Testis (tissue), 3 donors: Measurements from ENCODE around the gene CELA2A. TPM values are rescaled to one million over a fixed set of nuclear protein-coding genes. Genes with fewer than 3 reads are reported as not detected.
"Not testable (repeated sequence)": the region's sequence is repeated elsewhere in the genome, so short reads cannot be mapped to it uniquely, and the experiment has no call there.

Experiments
- DNase-seq: peaks from one replicate; pipeline ENCODE4 v3.0.0-alpha.2; 2019
- H3K27ac ChIP-seq, 2 donors: fragments of 200-600 bp; sonication (generic); one replicate each; pipeline ENCODE4 v1.5.1; 2019
- H3K27me3 ChIP-seq: fragments of 200-600 bp; sonication (generic); one replicate; pipeline ENCODE4 v1.5.1; 2019
- H3K36me3 ChIP-seq: fragments of 200-600 bp; sonication (generic); one replicate; pipeline ENCODE4 v1.5.1; 2017; ENCODE audit warnings: low read depth; ENCODE audit errors: missing control alignments
- H3K4me1 ChIP-seq: fragments of 200-600 bp; sonication (generic); one replicate; pipeline ENCODE4 v1.5.1; 2019
- H3K4me3 ChIP-seq, 2 donors: fragments of 200-600 bp; sonication (generic); one replicate each; pipeline ENCODE4 v1.5.1; 2017 to 2019
- H3K9me3 ChIP-seq: fragments of 200-600 bp; sonication (generic); one replicate; pipeline ENCODE4 v1.5.1; 2017
- CTCF ChIP-seq, 3 experiments: fragments of 450-650 bp in 2 of 3; fragments of 200-600 bp in 1 of 3; sonication (generic) in 1 of 3; IDR thresholded peaks; one replicate each; pipeline ENCODE4 v1.5.1; 2016 to 2019; ENCODE audit warnings: antibody characterized with exemption in 3 of 3, mild to moderate bottlenecking in 2 of 3, moderate library complexity in 1 of 3
- POLR2A ChIP-seq: fragments of 450-650 bp; IDR thresholded peaks from one replicate; pipeline ENCODE4 v1.6.1; 2017; ENCODE audit warnings: antibody characterized with exemption, mild to moderate bottlenecking, moderate library complexity
- WGBS, 2 donors: methylation state at CpG; one replicate each; pipeline ENCODE4 v1.1.5; 2018; 5-methylcytosine and 5-hydroxymethylcytosine counted together
- intact Hi-C: fragments of 100-400 bp; cut with DNase I; formaldehyde crosslinking; loops from one replicate; pipeline ENCODE4 v1.15.1; 2023; ENCODE audit warnings: low total_unique reads
- polyA plus RNA-seq: library from polyadenylated mRNA; stranded (reverse); fragments of 350-450 nt; fragmentation: Illumina TruSeq; extraction: RNeasy Lipid Tissue Mini Kit (QIAGEN cat#74804); gene quantifications from one replicate; pipeline ENCODE4 v1.2.3, GENCODE V29; 2014; ENCODE audit warnings: low read depth, low replicate concordance; ENCODE audit not compliant: insufficient read depth
- total RNA-seq, 2 donors: library from RNA; depleted of rRNA; stranded (reverse); fragments of >200 nt; gene quantifications; one replicate each; pipeline ENCODE4 v1.2.3, GENCODE V29; 2016

The CELA2A gene
- total and polyA plus RNA-seq, 3 donors from 2014 or later = 2.4 to 4.8 (median 3.7) TPM

GRCh38 chr1:15489052-15489736 is 32.7 kb downstream of the CELA2A start:
- TF ChIP-seq POLR2A = no peak
- TF ChIP-seq CTCF (IDR thresholded peaks at IDR 0.05) = no peak
- Histone ChIP-seq H3K36me3 (no peaks in the 10 kb centered on the region), H3K9me3 (no peaks in the 10 kb centered on the region), H3K4me3 (no peak overlapping the region), H3K27ac (no peak overlapping the region), H3K4me1 (no peaks in the 10 kb centered on the region), H3K27me3 (no peaks in the 10 kb centered on the region)
- intact Hi-C loops = no loop called here
- DNase-seq = no peak
- 57 to 65% methylated on average over 13 of the region's 13 CpGs for WGBS, 2 donors

- WGBS, 2 donors = 95 to 96% methylated on average over 4 of the region's 4 CpGs
- H3K27me3 ChIP-seq, H3K36me3 ChIP-seq, H3K27ac ChIP-seq, intact Hi-C loops, DNase-seq, H3K9me3 ChIP-seq, H3K4me1 ChIP-seq, H3K4me3 ChIP-seq: not testable (repeated sequence)
These were observed 34.5 kb downstream of the CELA2A start for GRCh38 chr1:15491010-15491409.

DNA sequence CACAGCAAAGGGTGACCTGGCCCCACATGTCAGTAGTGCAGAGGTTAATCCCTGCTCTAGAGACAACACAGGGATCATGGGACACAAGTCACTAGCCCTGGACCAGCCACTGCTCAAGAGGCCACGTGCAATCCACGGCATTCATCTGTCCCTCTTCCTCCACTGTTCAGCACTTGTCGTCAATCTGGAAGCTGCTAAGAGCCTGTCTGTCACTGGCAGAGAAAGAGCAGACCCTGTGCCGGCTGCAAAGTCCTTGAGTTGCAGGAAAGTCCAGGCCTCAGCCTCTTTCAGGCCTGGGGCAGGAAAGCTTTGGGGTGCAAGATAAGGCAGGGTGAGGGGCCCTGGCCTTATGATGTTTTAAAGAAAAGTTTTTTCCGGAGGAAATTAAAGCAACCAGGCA is 36.1 kb downstream of the CELA2A start:
- 70 to 89% methylated on average over 4 to 5 of the region's 5 CpGs for WGBS, 2 donors
- Histone ChIP-seq H3K9me3 (no peaks in the 10 kb centered on the region), H3K36me3 (no peaks in the 10 kb centered on the region), H3K27me3 (no peaks in the 10 kb centered on the region), H3K27ac (no peak overlapping the region), H3K4me3 (no peak overlapping the region), H3K4me1 (no peaks in the 10 kb centered on the region)
- intact Hi-C loops = no loop called here
- no peak for TF ChIP-seq POLR2A
- TF ChIP-seq CTCF (IDR thresholded peaks at IDR 0.05) = no peak
- no peak for DNase-seq

DNA sequence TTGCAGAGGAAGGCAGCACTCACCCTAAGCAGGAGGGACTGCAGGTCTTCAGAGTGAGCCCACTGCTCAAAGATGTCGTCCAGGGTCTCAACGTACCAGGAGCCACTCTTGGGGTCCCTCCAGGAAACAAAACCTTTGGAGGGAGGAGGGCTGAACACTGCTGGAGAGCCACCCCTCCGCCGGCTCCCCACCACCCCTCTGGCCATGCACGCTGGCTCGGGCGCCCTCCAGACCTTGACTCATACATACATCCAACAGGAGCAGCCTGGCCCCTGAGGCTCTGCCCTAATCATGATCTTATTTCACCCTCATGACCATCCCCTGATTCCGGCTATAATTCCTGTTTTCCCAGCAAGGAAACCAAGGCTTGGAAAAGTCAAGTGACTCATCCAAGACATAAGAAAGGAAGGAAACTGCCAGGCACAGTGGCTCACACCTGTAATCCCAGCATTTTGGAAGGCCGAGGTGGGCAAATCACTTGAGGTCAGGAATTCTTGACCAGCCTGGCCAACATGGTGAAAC is 37.4 kb downstream of the CELA2A start:
- no peak for DNase-seq
- Histone ChIP-seq H3K4me3 (no peak overlapping the region), H3K36me3 (no peaks in the 10 kb centered on the region), H3K27me3 (no peaks in the 10 kb centered on the region), H3K4me1 (no peaks in the 10 kb centered on the region), H3K27ac (no peak overlapping the region), H3K9me3 (no peaks in the 10 kb centered on the region)
- WGBS, 2 donors = 95 to 97% methylated on average over 2 to 9 of the region's 9 CpGs
- intact Hi-C loops = no loop called here
- no peak for TF ChIP-seq CTCF (IDR thresholded peaks at IDR 0.05)
- no peak for TF ChIP-seq POLR2A

DNA sequence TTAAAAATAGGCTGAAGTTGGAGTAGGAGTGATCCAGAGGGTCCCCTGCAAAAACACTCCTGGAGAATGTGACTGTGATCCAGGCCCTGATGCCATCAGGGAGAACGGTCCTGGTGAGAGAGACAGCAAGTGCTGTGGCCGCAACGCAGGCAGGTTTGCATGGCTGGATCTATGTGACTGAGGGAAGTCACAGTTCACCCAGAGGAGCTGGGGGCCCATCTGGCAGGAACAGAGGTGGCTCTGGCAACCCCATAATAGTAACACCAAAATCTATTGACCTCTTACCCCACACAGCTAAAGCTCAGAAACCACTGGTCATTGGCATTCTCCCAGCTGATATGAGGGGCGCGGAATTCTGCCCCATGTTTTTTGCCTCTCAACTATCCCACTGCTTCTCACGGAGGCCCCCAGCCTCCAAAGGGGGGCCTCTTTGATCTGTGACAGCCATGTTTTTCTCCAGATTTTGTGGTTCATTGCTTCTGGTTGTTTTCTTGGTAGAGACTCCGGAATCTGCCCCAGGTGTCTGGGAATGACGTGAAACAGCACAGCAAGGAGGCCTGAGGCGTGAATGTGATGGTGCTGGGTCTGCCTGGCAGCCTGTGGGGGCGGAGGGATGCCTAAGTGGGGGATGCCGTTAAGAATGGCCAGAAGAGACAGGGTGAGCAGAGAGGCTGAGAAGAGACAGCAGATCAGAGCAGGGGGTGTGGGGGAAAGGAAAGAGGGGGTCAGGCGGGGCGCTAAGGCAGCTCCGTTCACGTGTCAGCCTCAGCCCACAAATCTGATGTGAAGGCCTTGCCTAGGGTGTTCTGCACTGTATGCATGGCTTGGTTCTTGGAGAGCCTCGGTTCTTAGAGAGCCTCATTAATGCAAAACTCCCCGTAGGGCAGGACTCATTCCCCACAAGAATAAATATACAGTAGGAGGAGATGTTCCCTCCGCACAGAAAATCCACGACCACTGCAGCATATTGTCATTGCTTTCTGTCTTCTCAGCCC is 43.9 kb downstream of the CELA2A start:
- Histone ChIP-seq H3K4me1 (no peaks in the 10 kb centered on the region), H3K36me3 (no peaks in the 10 kb centered on the region), H3K27ac (no peak overlapping the region), H3K27me3 (no peaks in the 10 kb centered on the region), H3K9me3 (no peaks in the 10 kb centered on the region), H3K4me3 (no peak overlapping the region)
- WGBS, 2 donors = 85 to 90% methylated on average over 18 to 19 of the region's 19 CpGs
- intact Hi-C loops = no loop called here
- no peak for TF ChIP-seq CTCF (IDR thresholded peaks at IDR 0.05)
- no peak for TF ChIP-seq POLR2A
- no peak for DNase-seq
